ENCODE data around the gene APOBEC2.

- TF ChIP-seq POLR2AphosphoS5 (IDR thresholded peaks at IDR 0.05) = no peak
- no peak for TF ChIP-seq CTCF (IDR thresholded peaks at IDR 0.05)
Measured at GRCh38 chr6:41021832-41022231, 31.2 kb upstream of the APOBEC2 start.

Measured in breast epithelium (tissue), 3 donors.